H1 (cell line): ENCODE measurements around the gene CEP72. TPM values are rescaled to one million over a fixed set of nuclear protein-coding genes. Genes with fewer than 3 reads are reported as not detected.

Experiments used
- EGR1 ChIP-seq: IDR thresholded peaks from 2 replicates; pipeline ENCODE4 v1.6.1; 2011; ENCODE audit warnings: low read depth, low read length, borderline replicate concordance
- EP300 ChIP-seq, 2 experiments: IDR thresholded peaks; 1 replicate in 1 of 2; 2 replicates in 1 of 2; pipeline ENCODE4 v1.6.1; 2011 to 2012; ENCODE audit warnings: low read depth in 2 of 2, low read length in 2 of 2, mild to moderate bottlenecking in 2 of 2, borderline replicate concordance in 1 of 2, inconsistent platforms in 1 of 2, moderate library complexity in 1 of 2
- polyA plus RNA-seq, 7 experiments: library from polyadenylated mRNA; depleted of rRNA in 3 of 7; stranded (reverse) in 5 of 7; unstranded in 2 of 7; fragments of >200 nt in 5 of 7; fragments of 200-250 nt in 2 of 7; gene quantifications; 1 replicate in 5 of 7; 2 replicates in 1 of 7; 4 replicates in 1 of 7; pipeline versions ENCODE4 v1.2.1 to v1.2.3, GENCODE V29; 2011 to 2013; ENCODE audit warnings: missing spikeins in 2 of 7, mixed read lengths in 2 of 7
- total RNA-seq: library from RNA; stranded (reverse); fragmentation: NEBNext Ultra II Directional; extraction: Animal tissue kit (Norgen Biotek cat#: 25700); gene quantifications from 2 replicates; pipeline ENCODE4 v1.2.1, GENCODE V29; 2021

CEP72 gene
- total and polyA plus RNA-seq, 2 of the 8 experiments (the other 6 are each of a cell fraction or from before 2014, with no cell fraction given) = 13.1 to 19.6 TPM

DNA sequence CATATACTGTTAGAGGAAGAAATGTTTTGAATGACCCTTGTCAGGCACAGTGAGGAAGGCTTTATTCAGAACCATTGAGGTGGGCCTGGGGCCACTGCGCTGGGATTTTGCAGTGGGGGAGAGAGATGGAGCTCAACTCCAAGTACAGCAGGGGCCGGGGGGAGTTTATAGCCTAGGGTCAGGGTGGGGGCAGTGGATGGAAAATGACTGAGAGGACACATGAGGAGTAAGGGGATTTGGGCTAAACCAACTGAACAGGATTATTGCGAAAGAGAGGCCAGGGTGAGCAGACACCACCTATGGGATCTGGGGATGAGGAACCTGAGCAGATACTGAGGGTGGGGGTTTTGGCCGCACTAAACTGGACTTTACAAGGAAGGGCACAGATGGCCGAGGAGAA lies 6.3 kb downstream of the CEP72 start (continued):
- TF ChIP-seq EGR1 (no peak), EP300 (IDR thresholded peaks at IDR 0.05; ENCODE audit: borderline replicate concordance in 1 of 2, low read depth in 2 of 2, low read length in 2 of 2) (no peak)
